Keratinocyte (primary cell): ENCODE data around the gene MIA.
"Not testable (repeated sequence)": the region's sequence is repeated elsewhere in the genome, so short reads cannot be mapped to it uniquely, and the experiment has no call there.

Experiments
- CTCF ChIP-seq, 3 experiments: IDR thresholded peaks in 1 of 3; conservative IDR thresholded peaks in 1 of 3; optimal IDR thresholded peaks in 1 of 3; 2 replicates in 2 of 3; 3 replicates in 1 of 3; pipeline versions ENCODE3 to v1.5.1; 2011; ENCODE audit warnings: low read length in 3 of 3, mild to moderate bottlenecking in 3 of 3, moderate library complexity in 2 of 3, control low read depth in 1 of 3, inconsistent platforms in 1 of 3; ENCODE audit not compliant: insufficient read depth in 2 of 3; ENCODE audit errors: extremely low read depth in 1 of 3
- EZH2 ChIP-seq: IDR thresholded peaks from one replicate; pipeline ENCODE4 v1.6.1; 2012; ENCODE audit warnings: inconsistent platforms, mild to moderate bottlenecking, low read length, moderate library complexity

GRCh38 chr19:40810649-40811408 is 35.5 kb downstream of the MIA start:
- TF ChIP-seq CTCF (optimal IDR thresholded peaks at IDR 0.05 in 1 of 3, IDR thresholded peaks at IDR 0.05 in 1 of 3, conservative IDR thresholded peaks at IDR 0.05 in 1 of 3; ENCODE audit: extremely low read depth in 1 of 3, insufficient read depth in 2 of 3, low read length in 3 of 3); EZH2: not testable (repeated sequence)
